HepG2 (cell line): Measurements from ENCODE around the gene PDE3B. TPM values are rescaled to one million over a fixed set of nuclear protein-coding genes. Genes with fewer than 3 reads are reported as not detected.

ENCODE experiments used
- ATF4 ChIP-seq, 2 experiments: fragments of 450-650 bp in 1 of 2; sonication (generic) in 1 of 2; formaldehyde crosslinking; IDR thresholded peaks; 2 replicates each; pipeline versions ENCODE4 v1.5.0 to v1.8.0; 2020 to 2022; ENCODE audit warnings: mild to moderate bottlenecking in 1 of 2, missing genetic modification reagents in 1 of 2
- ATF7-NPFF ChIP-seq: sonication (generic); formaldehyde crosslinking; IDR thresholded peaks from 2 replicates; pipeline ENCODE4 v1.8.1; 2023; ENCODE audit warnings: mild to moderate bottlenecking, low read depth, missing genetic modification reagents, moderate library complexity
- BORCS8-MEF2B ChIP-seq: sonication (generic); formaldehyde crosslinking; IDR thresholded peaks from 2 replicates; pipeline ENCODE4 v1.8.0; 2022; ENCODE audit warnings: mild to moderate bottlenecking, missing genetic modification reagents
- BRF2 ChIP-seq: sonication (generic); formaldehyde crosslinking; IDR thresholded peaks from 2 replicates; pipeline ENCODE4 v1.8.1; 2022; ENCODE audit warnings: mild to moderate bottlenecking, missing genetic modification reagents
- CHCHD3 ChIP-seq: sonication (generic); formaldehyde crosslinking; IDR thresholded peaks from 2 replicates; pipeline ENCODE4 v1.8.0; 2022; ENCODE audit warnings: mild to moderate bottlenecking, missing genetic modification reagents, moderate library complexity
- HNF1B ChIP-seq: sonication (generic); formaldehyde crosslinking; IDR thresholded peaks from 2 replicates; pipeline ENCODE4 v1.5.1; 2020; ENCODE audit warnings: mild to moderate bottlenecking, moderate library complexity, missing genetic modification reagents
- MTERF4 ChIP-seq: sonication (generic); formaldehyde crosslinking; IDR thresholded peaks from 2 replicates; pipeline ENCODE4 v1.8.0; 2023; ENCODE audit warnings: mild to moderate bottlenecking, missing genetic modification reagents
- MTF2 ChIP-seq: sonication (generic); formaldehyde crosslinking; IDR thresholded peaks from 2 replicates; pipeline ENCODE4 v1.5.0; 2020; ENCODE audit warnings: missing genetic modification reagents, borderline replicate concordance
- NRL ChIP-seq: sonication (generic); formaldehyde crosslinking; IDR thresholded peaks from 2 replicates; pipeline ENCODE4 v1.5.0; 2020; ENCODE audit warnings: missing genetic modification reagents, mild to moderate bottlenecking, moderate library complexity, borderline replicate concordance
- SNAPC2 ChIP-seq: sonication (generic); formaldehyde crosslinking; IDR thresholded peaks from 2 replicates; pipeline ENCODE4 v1.8.1; 2022; ENCODE audit warnings: mild to moderate bottlenecking, missing genetic modification reagents
- SNAPC5 ChIP-seq: sonication (generic); formaldehyde crosslinking; IDR thresholded peaks from 2 replicates; pipeline ENCODE4 v1.8.1; 2023; ENCODE audit warnings: mild to moderate bottlenecking, missing genetic modification reagents, borderline replicate concordance
- TFAP4 ChIP-seq: sonication (generic); IDR thresholded peaks from 2 replicates; pipeline ENCODE4 v1.6.1; 2016; ENCODE audit warnings: low read depth, borderline replicate concordance
- ZNF276 ChIP-seq: sonication (generic); formaldehyde crosslinking; IDR thresholded peaks from 2 replicates; pipeline ENCODE4 v1.4.0; 2020; ENCODE audit warnings: mild to moderate bottlenecking, low read depth, missing genetic modification reagents
- ZNF292 ChIP-seq: sonication (generic); formaldehyde crosslinking; IDR thresholded peaks from 2 replicates; pipeline ENCODE4 v1.8.1; 2022; ENCODE audit warnings: mild to moderate bottlenecking, low read depth, missing genetic modification reagents, borderline replicate concordance
- ZNF737 ChIP-seq: sonication (generic); formaldehyde crosslinking; IDR thresholded peaks from 2 replicates; pipeline ENCODE4 v1.5.0; 2020; ENCODE audit warnings: missing genetic modification reagents, mild to moderate bottlenecking, borderline replicate concordance
- ZNF780A ChIP-seq: sonication (generic); formaldehyde crosslinking; IDR thresholded peaks from 2 replicates; pipeline ENCODE4 v1.8.0; 2022; ENCODE audit warnings: mild to moderate bottlenecking, missing genetic modification reagents, moderate library complexity
- polyA plus RNA-seq, 8 experiments: library from polyadenylated mRNA; depleted of rRNA in 3 of 8; stranded (reverse) in 7 of 8; unstranded in 1 of 8; fragments of >200 nt; fragmentation: Illumina TruSeq in 4 of 8; extraction: Trizol in 4 of 8; gene quantifications; 2 replicates each; pipeline versions ENCODE4 v1.2.1 to v1.2.3, GENCODE V29; 2011 to 2016; ENCODE audit warnings: low read depth in 4 of 8, missing spikeins in 1 of 8, mixed read lengths in 1 of 8; ENCODE audit not compliant: insufficient read depth in 1 of 8
- total RNA-seq, 5 experiments: library from RNA; depleted of rRNA; stranded (reverse); fragments of >200 nt; fragmentation: Illumina TruSeq; extraction: Trizol; gene quantifications; 2 replicates each; pipeline ENCODE4 v1.2.3, GENCODE V29; 2016; ENCODE audit warnings: low read depth in 1 of 5

Gene PDE3B
- total and polyA plus RNA-seq, 2 of the 13 experiments (the other 11 are each of a cell fraction or from before 2014, with no cell fraction given), result 14.1 to 26.5 TPM

- TF ChIP-seq SNAPC5 (CRISPR knock-in tag) (peak; percentile 77; the same call in 1 of the 2 replicates), NRL (CRISPR knock-in tag) (peak; percentile 44; the same call in 1 of the 2 replicates), ATF4 (CRISPR knock-in tag; IDR thresholded peaks at IDR 0.05) (0 out of 4 replicates have a peak, but pooled peaks of 1 of the 2 experiments have one; percentile 37), ZNF737 (CRISPR knock-in tag) (no peak), SNAPC2 (CRISPR knock-in tag) (peak; percentile 70; the same call in 1 of the 2 replicates), HNF1B (CRISPR knock-in tag) (peak; percentile 60), ATF7-NPFF (CRISPR knock-in tag) (0 out of 2 replicates have a peak, but pooled peaks have one; percentile 58), BRF2 (CRISPR knock-in tag) (peak; percentile 32; the same call in 1 of the 2 replicates), TFAP4 (peak; percentile 23; the same call in 1 of the 2 replicates), ZNF780A (CRISPR knock-in tag) (0 out of 2 replicates have a peak, but pooled peaks have one; percentile 39), CHCHD3 (CRISPR knock-in tag) (0 out of 2 replicates have a peak, but pooled peaks have one; percentile 68), MTERF4 (CRISPR knock-in tag) (peak; percentile 65), ZNF292 (CRISPR knock-in tag) (0 out of 2 replicates have a peak, but pooled peaks have one; percentile 26), BORCS8-MEF2B (CRISPR knock-in tag) (peak; percentile 65; the same call in 1 of the 2 replicates), MTF2 (peak; percentile 58; the same call in 1 of the 2 replicates), ZNF276 (CRISPR knock-in tag) (0 out of 2 replicates have a peak, but pooled peaks have one; percentile 25)
These were observed 264.0 kb downstream of the PDE3B start (continued) for GRCh38 chr11:14907411-14908213.
